Sigmoid colon (tissue), 7 donors: Measurements from ENCODE around the gene S100A3. TPM values are rescaled to one million over a fixed set of nuclear protein-coding genes. Genes with fewer than 3 reads are reported as not detected.
A peak's percentile ranks its signal among the peaks of the same experiment; 100 is the strongest.
"Not testable (repeated sequence)": the region's sequence is repeated elsewhere in the genome, so short reads cannot be mapped to it uniquely, and the experiment has no call there.

Experiments used
- DNase-seq: peaks from one replicate; pipeline ENCODE4 v3.0.0-alpha.2; 2019
- H3K27ac ChIP-seq, 4 donors: fragments of 200-600 bp; sonication (generic); one replicate each; pipeline ENCODE4 v1.5.1; 2016 to 2019; ENCODE audit warnings: mild to moderate bottlenecking in 1 of 4
- H3K27me3 ChIP-seq, 3 donors: fragments of 200-600 bp; sonication (generic); one replicate each; pipeline ENCODE4 v1.5.1; 2019; ENCODE audit warnings: mild to moderate bottlenecking in 1 of 3
- H3K36me3 ChIP-seq, 4 donors: fragments of 200-600 bp; sonication (generic); one replicate each; pipeline ENCODE4 v1.5.1; 2016 to 2019
- H3K4me1 ChIP-seq, 4 donors: fragments of 200-600 bp; sonication (generic); one replicate each; pipeline ENCODE4 v1.5.1; 2017 to 2019
- H3K4me3 ChIP-seq, 4 donors: fragments of 200-600 bp; sonication (generic); one replicate each; pipeline ENCODE4 v1.5.1; 2017 to 2019; ENCODE audit warnings: mild to moderate bottlenecking in 2 of 4, moderate library complexity in 1 of 4
- H3K9me3 ChIP-seq, 4 donors: fragments of 200-600 bp in 3 of 4; sonication (generic) in 3 of 4; one replicate each; pipeline versions ENCODE4 v1.5.1 to v1.6.1; 2013 to 2019
- EP300 ChIP-seq, 4 donors: sonication (generic); formaldehyde crosslinking; IDR thresholded peaks; one replicate each; pipeline ENCODE4 v1.6.1; 2017; ENCODE audit warnings: antibody characterized with exemption in 4 of 4
- POLR2A ChIP-seq, 2 donors: fragments of 450-650 bp; IDR thresholded peaks; one replicate each; pipeline ENCODE4 v1.6.1; 2016; ENCODE audit warnings: antibody characterized with exemption in 2 of 2, mild to moderate bottlenecking in 2 of 2, moderate library complexity in 2 of 2
- POLR2AphosphoS5 ChIP-seq, 4 donors: sonication (generic); formaldehyde crosslinking; IDR thresholded peaks; one replicate each; pipeline ENCODE4 v1.6.1; 2017; ENCODE audit warnings: antibody characterized with exemption in 4 of 4
- WGBS, 2 donors: extraction: QIAGEN DNeasy Blood & Tissue Kit; methylation state at CpG; one replicate each; pipeline ENCODE4 v1.1.7; 2013; 5-methylcytosine and 5-hydroxymethylcytosine counted together
- intact Hi-C: fragments of 100-400 bp; cut with DNase I; formaldehyde crosslinking; loops from one replicate; pipeline ENCODE4 v1.15.1; 2023
- polyA plus RNA-seq, 3 donors: library from polyadenylated mRNA; stranded (reverse); fragments of 200-250 nt; gene quantifications; one replicate each; pipeline ENCODE4 v1.2.3, GENCODE V29; 2013
- total RNA-seq, 4 donors: library from RNA; depleted of rRNA; stranded (reverse); fragments of >200 nt; gene quantifications; one replicate each; pipeline ENCODE4 v1.1.0, GENCODE V29; 2016
- TF ChIP-seq, protein P1 (sequence below), 4 experiments: fragments of 450-650 bp in 3 of 4; fragments of 200-600 bp in 1 of 4; IDR thresholded peaks; one replicate each; pipeline ENCODE4 v1.5.1; 2016 to 2019; ENCODE audit warnings: antibody characterized with exemption in 4 of 4, mild to moderate bottlenecking in 3 of 4, moderate library complexity in 2 of 4
- donor health status: healthy with polysubstance abuse.
- donor health status: Bipolar disorder and iron deficiency.
- donor health status: healthy.

Gene S100A3
- total and polyA plus RNA-seq, 7 donors = 1.1 to 4.3 (median 2.9) TPM

- intact Hi-C loops = no loop called here
- Histone ChIP-seq H3K4me1 (peaks cover 0 to 28% (median 18%) of the 10 kb centered on the region in 4 donors), H3K27ac (peak overlapping the region in 2 of 4 donors; percentile 7 to 63), H3K36me3 (no peaks in the 10 kb centered on the region), H3K9me3 (no peaks in the 10 kb centered on the region), H3K4me3 (no peak overlapping the region), H3K27me3 (no peaks in the 10 kb centered on the region)
- TF ChIP-seq EP300 (IDR thresholded peaks at IDR 0.05) (no peak), POLR2AphosphoS5 (IDR thresholded peaks at IDR 0.05) (no peak), POLR2A (IDR thresholded peaks at IDR 0.05) (no peak)
- TF ChIP-seq, protein P1, sequence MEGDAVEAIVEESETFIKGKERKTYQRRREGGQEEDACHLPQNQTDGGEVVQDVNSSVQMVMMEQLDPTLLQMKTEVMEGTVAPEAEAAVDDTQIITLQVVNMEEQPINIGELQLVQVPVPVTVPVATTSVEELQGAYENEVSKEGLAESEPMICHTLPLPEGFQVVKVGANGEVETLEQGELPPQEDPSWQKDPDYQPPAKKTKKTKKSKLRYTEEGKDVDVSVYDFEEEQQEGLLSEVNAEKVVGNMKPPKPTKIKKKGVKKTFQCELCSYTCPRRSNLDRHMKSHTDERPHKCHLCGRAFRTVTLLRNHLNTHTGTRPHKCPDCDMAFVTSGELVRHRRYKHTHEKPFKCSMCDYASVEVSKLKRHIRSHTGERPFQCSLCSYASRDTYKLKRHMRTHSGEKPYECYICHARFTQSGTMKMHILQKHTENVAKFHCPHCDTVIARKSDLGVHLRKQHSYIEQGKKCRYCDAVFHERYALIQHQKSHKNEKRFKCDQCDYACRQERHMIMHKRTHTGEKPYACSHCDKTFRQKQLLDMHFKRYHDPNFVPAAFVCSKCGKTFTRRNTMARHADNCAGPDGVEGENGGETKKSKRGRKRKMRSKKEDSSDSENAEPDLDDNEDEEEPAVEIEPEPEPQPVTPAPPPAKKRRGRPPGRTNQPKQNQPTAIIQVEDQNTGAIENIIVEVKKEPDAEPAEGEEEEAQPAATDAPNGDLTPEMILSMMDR (IDR thresholded peaks at IDR 0.05) = no peak
- WGBS, 2 donors = 91 to 93% methylated on average over 8 of the region's 8 CpGs
- DNase-seq = no peak
Measured at GRCh38 chr1:153527023-153527682, 21.9 kb downstream of the S100A3 start.

GRCh38 chr1:153526132-153526543 is 22.9 kb downstream of the S100A3 start:
- H3K27ac ChIP-seq = peak overlapping the region in 1 of 4 donors; percentile 63
- TF ChIP-seq POLR2A (IDR thresholded peaks at IDR 0.05) (no peak), POLR2AphosphoS5 (IDR thresholded peaks at IDR 0.05) (no peak), EP300 (IDR thresholded peaks at IDR 0.05) (no peak)
- TF ChIP-seq, protein P1 (IDR thresholded peaks at IDR 0.05) = no peak
- WGBS, 2 donors = 54 to 62% methylated on average over 8 of the region's 8 CpGs
- intact Hi-C loops = no loop called here
- no peak overlapping the region for H3K4me3 ChIP-seq
- H3K9me3 ChIP-seq = no peaks in the 10 kb centered on the region
- H3K27me3 ChIP-seq = no peaks in the 10 kb centered on the region
- H3K36me3 ChIP-seq = no peaks in the 10 kb centered on the region
- H3K4me1 ChIP-seq = peaks cover 0 to 28% (median 14%) of the 10 kb centered on the region in 4 donors
- DNase-seq = peak; percentile 40

DNA sequence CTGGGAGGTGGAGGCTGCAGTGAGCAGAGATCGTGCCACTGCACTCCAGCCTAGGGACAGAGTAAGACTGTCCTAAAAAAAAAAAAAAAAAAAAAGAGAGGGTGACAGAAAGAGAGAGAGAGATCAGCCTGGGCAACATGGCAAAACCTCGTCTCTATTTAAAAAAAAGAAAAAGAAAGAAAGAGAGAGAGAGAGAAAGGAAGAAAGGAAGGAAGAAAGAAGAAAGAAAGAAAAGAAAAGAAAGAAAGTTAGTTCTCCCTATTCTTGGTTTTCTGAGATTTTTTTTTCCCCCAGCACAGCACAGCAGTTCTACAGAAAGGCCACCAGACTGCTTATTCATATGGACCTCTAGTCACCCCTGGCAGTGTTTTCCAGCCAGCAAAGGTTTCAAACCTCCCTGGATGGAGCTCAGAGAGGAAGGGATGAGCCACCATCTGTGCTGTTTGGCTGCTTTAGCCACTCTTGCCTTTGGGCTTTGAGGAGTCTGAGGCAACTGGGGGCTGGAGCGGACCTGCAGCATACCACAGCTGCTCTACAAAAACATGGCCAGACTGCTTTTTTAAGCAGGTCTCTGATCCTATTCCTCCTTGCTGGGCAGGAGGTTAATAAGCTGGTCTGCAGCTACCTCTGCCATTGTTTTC is 23.9 kb downstream of the S100A3 start:
- no peaks in the 10 kb centered on the region for H3K36me3 ChIP-seq
- no peak overlapping the region for H3K4me3 ChIP-seq
- DNase-seq = peak; percentile 85
- H3K27me3 ChIP-seq = no peaks in the 10 kb centered on the region
- TF ChIP-seq POLR2AphosphoS5 (IDR thresholded peaks at IDR 0.05) = no peak
- TF ChIP-seq, protein P1 (IDR thresholded peaks at IDR 0.05) = no peak
- TF ChIP-seq POLR2A (IDR thresholded peaks at IDR 0.05) = no peak
- TF ChIP-seq EP300 (IDR thresholded peaks at IDR 0.05) = no peak
- H3K4me1 ChIP-seq = peaks cover 0 to 28% (median 14%) of the 10 kb centered on the region in 4 donors
- peak overlapping the region in 1 of 4 donors; percentile 14 for H3K27ac ChIP-seq
- 60 to 80% methylated on average over 3 of the region's 3 CpGs for WGBS, 2 donors
- H3K9me3 ChIP-seq = no peaks in the 10 kb centered on the region
- intact Hi-C loops = no loop called here

DNA sequence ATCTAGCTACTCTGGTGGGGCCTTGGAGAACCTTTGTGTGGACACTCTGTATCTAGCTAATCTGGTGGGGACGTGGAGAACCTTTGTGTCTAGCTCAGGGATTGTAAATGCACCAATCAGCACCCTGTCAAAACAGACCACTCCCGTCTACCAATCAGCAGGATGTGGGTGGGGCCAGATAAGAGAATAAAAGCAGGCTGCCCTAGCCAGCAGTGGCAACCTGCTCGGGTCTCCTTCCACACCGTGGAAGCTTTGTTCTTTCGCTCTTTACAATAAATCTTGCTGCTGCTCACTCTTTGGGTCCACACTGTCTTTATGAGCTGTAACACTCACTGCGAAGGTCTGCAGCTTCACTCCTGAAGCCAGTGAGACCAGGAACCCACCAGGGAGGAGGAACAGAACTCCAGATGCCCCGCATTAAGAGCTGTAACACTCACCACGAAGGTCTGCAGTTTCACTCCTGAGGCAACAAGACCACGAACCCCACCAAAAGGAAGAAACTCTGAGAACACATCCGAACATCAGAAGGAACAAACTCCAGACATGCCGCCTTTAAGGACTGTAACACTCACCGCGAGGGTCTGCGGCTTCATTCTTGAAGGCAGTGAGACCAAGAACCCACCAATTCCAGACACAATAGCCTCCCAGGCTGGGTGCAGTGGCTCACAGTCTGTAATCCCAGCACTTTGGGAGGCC is 26.6 kb downstream of the S100A3 start:
- H3K27me3 ChIP-seq, H3K4me3 ChIP-seq, H3K9me3 ChIP-seq, H3K36me3 ChIP-seq, intact Hi-C loops, H3K27ac ChIP-seq: not testable (repeated sequence)
- peak; percentile 21 for DNase-seq
- peaks cover 0 to 22% (median 14%) of the 10 kb centered on the region in 4 donors for H3K4me1 ChIP-seq
- WGBS, 2 donors = 76 to 82% methylated on average over 14 of the region's 14 CpGs

GRCh38 chr1:153521808-153522207 is 27.2 kb downstream of the S100A3 start:
- H3K4me3 ChIP-seq, intact Hi-C loops, H3K9me3 ChIP-seq, H3K27me3 ChIP-seq, H3K36me3 ChIP-seq, H3K27ac ChIP-seq: not testable (repeated sequence)
- WGBS, 2 donors = 97 to 98% methylated on average over 37 of the region's 37 CpGs
- peaks cover 0 to 15% (median 8%) of the 10 kb centered on the region in 4 donors for H3K4me1 ChIP-seq
- DNase-seq = peak; percentile 49
